ENCODE measurements around the gene ANKUB1. TPM values are rescaled to one million over a fixed set of nuclear protein-coding genes. Genes with fewer than 3 reads are reported as not detected.
"Not testable (repeated sequence)": the region's sequence is repeated elsewhere in the genome, so short reads cannot be mapped to it uniquely, and the experiment has no call there.

The ANKUB1 gene
- total and polyA plus RNA-seq, 12 donors, result not detected

GRCh38 chr3:149833241-149833640 is 40.9 kb upstream of the ANKUB1 start:
- TF ChIP-seq CTCF (IDR thresholded peaks at IDR 0.05) (no peak), POLR2A (IDR thresholded peaks at IDR 0.05) (no peak)
- Histone ChIP-seq H3K9me3 (replicated peaks in 1 of 3) (peaks cover 0 to 22% (median 0%) of the 10 kb centered on the region in 3 donors), H3K27me3 (no peaks in the 10 kb centered on the region), H3K4me3 (no peak overlapping the region), H3K36me3 (replicated peaks in 1 of 2) (no peaks in the 10 kb centered on the region), H3K27ac (no peak overlapping the region), H3K4me1 (replicated peaks in 1 of 2) (peaks cover 0 to 3% of the 10 kb centered on the region in 2 donors)
- DNase-seq, result no peak
- WGBS, 4 donors, result 93 to 97% (median 96%) methylated on average over 2 of the region's 2 CpGs
- intact Hi-C loops (cut with DNase I), result no loop called here

GRCh38 chr3:149832086-149832485 is 39.7 kb upstream of the ANKUB1 start:
- peaks cover 0 to 11% of the 10 kb centered on the region in 2 donors for H3K4me1 ChIP-seq (replicated peaks in 1 of 2)
- intact Hi-C loops (cut with DNase I), result no loop called here
- no peak overlapping the region for H3K27ac ChIP-seq
- peaks cover 0 to 22% (median 0%) of the 10 kb centered on the region in 3 donors for H3K9me3 ChIP-seq (replicated peaks in 1 of 3)
- H3K36me3 ChIP-seq (replicated peaks in 1 of 2), result no peaks in the 10 kb centered on the region
- no peak for DNase-seq
- no peak for TF ChIP-seq CTCF (IDR thresholded peaks at IDR 0.05)
- TF ChIP-seq POLR2A (IDR thresholded peaks at IDR 0.05), result no peak
- H3K4me3 ChIP-seq, result no peak overlapping the region
- H3K27me3 ChIP-seq, result no peaks in the 10 kb centered on the region
- 84 to 89% (median 87%) methylated on average over 1 of the region's 1 CpG for WGBS, 4 donors

GRCh38 chr3:149831321-149831720 is 39.0 kb upstream of the ANKUB1 start:
- H3K4me1 ChIP-seq (replicated peaks in 1 of 2), result peaks cover 0 to 11% of the 10 kb centered on the region in 2 donors
- WGBS, 4 donors, result 96 to 98% (median 97%) methylated on average over 3 to 4 of the region's 4 CpGs
- no peaks in the 10 kb centered on the region for H3K36me3 ChIP-seq (replicated peaks in 1 of 2)
- intact Hi-C loops (cut with DNase I), result no loop called here
- no peak overlapping the region for H3K27ac ChIP-seq
- TF ChIP-seq CTCF (IDR thresholded peaks at IDR 0.05) (no peak), POLR2A (IDR thresholded peaks at IDR 0.05) (no peak)
- H3K27me3 ChIP-seq, result no peaks in the 10 kb centered on the region
- no peak overlapping the region for H3K4me3 ChIP-seq
- no peak for DNase-seq
- H3K9me3 ChIP-seq (replicated peaks in 1 of 3), result peaks cover 0 to 22% (median 0%) of the 10 kb centered on the region in 3 donors

GRCh38 chr3:149830902-149831301 is 38.5 kb upstream of the ANKUB1 start:
- WGBS, 4 donors, result 92 to 96% (median 95%) methylated on average over 2 of the region's 2 CpGs
- TF ChIP-seq POLR2A (IDR thresholded peaks at IDR 0.05) (no peak), CTCF (IDR thresholded peaks at IDR 0.05) (no peak)
- intact Hi-C loops (cut with DNase I), result no loop called here

GRCh38 chr3:149829631-149830030 is 37.3 kb upstream of the ANKUB1 start:
- DNase-seq; H3K27me3 ChIP-seq; H3K4me3 ChIP-seq; intact Hi-C loops (cut with DNase I); H3K36me3 ChIP-seq (replicated peaks in 1 of 2); H3K27ac ChIP-seq: not testable (repeated sequence)
- Histone ChIP-seq H3K4me1 (replicated peaks in 1 of 2) (peaks cover 0 to 19% of the 10 kb centered on the region in 2 donors), H3K9me3 (replicated peaks in 1 of 3) (peaks cover 0 to 22% (median 0%) of the 10 kb centered on the region in 3 donors)
- 90 to 96% (median 93%) methylated on average over 4 of the region's 4 CpGs for WGBS, 4 donors

More at GRCh38 chr3:149830902-149831301, 38.5 kb upstream of the ANKUB1 start:
- H3K27ac ChIP-seq, result no peak overlapping the region
- H3K27me3 ChIP-seq, result no peaks in the 10 kb centered on the region
- H3K4me3 ChIP-seq, result no peak overlapping the region
- peaks cover 0 to 22% (median 0%) of the 10 kb centered on the region in 3 donors for H3K9me3 ChIP-seq (replicated peaks in 1 of 3)
- H3K4me1 ChIP-seq (replicated peaks in 1 of 2), result peaks cover 0 to 13% of the 10 kb centered on the region in 2 donors
- H3K36me3 ChIP-seq (replicated peaks in 1 of 2), result no peaks in the 10 kb centered on the region
- no peak for DNase-seq
